Stimulated activated CD4-positive, alpha-beta T cell treated with anti-CD3 and anti-CD28 coated beads, Interleukin-2, amount 100 ng/mL, for 24 hours (primary cell): Measurements from ENCODE around the gene CHN2.
"Not testable (repeated sequence)": the region's sequence is repeated elsewhere in the genome, so short reads cannot be mapped to it uniquely, and the experiment has no call there.

Source experiments
- DNase-seq, 2 donors: peaks; one replicate each; pipeline ENCODE4 v3.0.0-alpha.2; 2020

Gene CHN2

DNA sequence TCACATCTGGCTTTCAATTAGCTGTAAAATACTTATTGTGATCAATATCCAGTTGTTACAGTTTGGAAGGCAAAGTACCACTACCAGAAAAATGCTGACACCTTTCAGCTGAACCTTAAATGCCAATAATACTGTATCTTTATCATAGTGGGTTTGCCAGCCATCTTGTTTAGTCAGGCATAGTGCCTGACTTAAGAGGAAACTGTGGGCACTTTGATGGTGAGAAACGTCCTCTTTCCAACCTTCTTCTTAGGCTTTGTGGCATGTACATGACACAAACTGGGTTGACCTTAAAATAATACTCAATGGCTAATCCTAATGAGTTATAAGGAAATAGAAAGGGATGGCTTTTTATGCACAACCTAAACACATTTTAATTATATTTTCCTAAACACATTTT lies 316.8 kb downstream of the CHN2 start:
- DNase-seq, result no peak

GRCh38 chr7:29511851-29512250 lies 317.3 kb downstream of the CHN2 start:
- DNase-seq, result no peak

GRCh38 chr7:29516491-29516890 lies 321.9 kb downstream of the CHN2 start:
- no peak for DNase-seq

DNA sequence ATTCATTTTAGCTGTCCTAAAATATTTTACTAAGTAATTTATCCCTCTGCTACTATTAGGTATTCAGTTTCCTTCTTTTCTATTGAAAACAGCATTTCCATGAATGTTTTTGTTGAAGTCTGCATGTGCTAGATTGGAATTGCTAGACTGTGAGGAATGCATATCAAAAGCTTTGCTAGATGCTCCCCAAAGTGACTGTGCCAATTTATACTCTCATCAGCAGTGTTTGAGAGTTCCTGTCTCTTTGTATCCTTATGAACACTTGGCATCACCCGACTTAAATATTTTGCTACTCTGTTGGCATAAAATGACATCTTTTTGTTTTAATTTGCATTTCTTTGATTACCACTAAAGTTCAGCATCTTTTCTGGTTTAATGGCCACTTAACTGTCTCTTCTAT lies 324.0 kb downstream of the CHN2 start:
- no peak for DNase-seq

DNA sequence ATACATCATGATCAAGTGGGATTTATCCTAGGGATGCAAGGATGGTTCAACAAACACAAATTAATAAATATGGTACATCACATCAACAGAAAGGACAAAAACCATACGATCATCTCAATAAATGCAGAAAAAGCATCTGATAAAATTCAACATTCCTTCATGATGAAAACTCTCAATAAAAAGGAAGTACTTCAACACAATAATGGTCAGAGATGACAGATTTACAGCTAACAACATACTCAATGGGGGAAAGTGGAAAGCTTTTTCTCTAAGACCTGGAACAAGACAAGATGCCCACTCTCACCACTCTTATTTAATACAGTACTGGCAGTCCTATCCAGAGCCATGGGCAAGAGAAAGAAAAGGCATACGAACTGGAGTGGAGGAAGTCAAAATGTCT lies 329.2 kb downstream of the CHN2 start:
- DNase-seq, result no peak

DNA sequence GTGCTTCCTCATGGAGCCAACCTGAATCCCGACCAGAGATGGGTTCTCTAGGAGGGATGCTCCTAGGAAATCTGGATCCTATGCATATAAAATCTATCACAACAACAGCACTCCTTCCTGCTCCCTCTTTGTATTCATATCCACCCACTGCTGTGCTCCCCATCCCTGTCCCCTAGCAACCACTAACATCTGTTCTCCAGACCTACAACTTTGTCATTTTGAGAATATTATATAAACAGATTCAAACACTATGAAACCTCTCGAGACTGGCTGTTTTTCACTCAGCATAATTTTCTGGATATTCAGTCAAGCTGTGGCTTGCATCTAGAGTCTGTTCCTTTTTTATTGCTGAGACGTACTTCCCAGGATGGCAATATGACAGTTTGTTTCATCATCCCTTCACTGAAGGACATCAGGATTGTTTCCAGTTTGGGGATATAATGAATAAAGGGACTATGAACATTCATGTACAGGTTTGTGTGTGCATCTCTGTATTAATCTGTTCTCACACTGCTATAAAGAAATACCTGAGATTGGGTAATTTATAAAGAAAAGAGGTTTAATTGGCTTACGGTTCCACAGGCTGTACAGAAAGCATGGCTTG lies 333.0 kb downstream of the CHN2 start:
- DNase-seq, result no peak

DNA sequence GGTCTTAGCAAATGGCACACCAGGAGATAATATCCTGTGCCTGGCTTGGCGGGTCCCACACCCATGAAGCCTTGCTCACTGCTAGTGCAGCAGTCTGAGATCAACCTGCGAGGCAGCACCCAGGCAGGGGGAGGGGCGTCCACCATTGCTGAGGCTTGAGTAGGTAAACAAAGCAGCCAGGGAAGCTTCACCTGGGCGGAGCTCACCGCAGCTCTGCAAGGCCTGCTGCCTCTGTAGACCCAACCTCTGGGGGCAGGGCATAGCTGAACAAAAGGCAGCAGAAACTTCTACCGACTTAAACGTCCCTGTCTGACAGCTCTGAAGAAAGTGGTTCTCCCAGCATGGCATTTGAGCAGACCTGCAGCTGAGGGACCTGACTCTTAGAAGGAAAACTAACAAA lies 334.0 kb downstream of the CHN2 start:
- DNase-seq, result not testable (repeated sequence)
